CD4-positive, alpha-beta memory T cell (primary cell): ENCODE data around the gene MLLT6. TPM values are rescaled to one million over a fixed set of nuclear protein-coding genes. Genes with fewer than 3 reads are reported as not detected.

Experiments
- CTCF ChIA-PET: fragments of 350-600 bp; sonication (Branson Sonifier 250); formaldehyde crosslinking; loops from one replicate; lab custom pipeline; 2021; ENCODE audit warnings: inconsistent platforms; ENCODE audit not compliant: partially characterized antibody; lab: Charles Lee
- POLR2A ChIA-PET: fragments of 350-600 bp; sonication (Branson Sonifier 250); formaldehyde crosslinking; loops from one replicate; lab custom pipeline; 2021; ENCODE audit not compliant: partially characterized antibody; lab: Charles Lee
- DNase-seq, 5 donors: peaks; one replicate each; pipeline versions ENCODE4 v3.0.0 to v3.0.0-alpha.2; 2020 to 2022; ENCODE audit warnings: mixed read lengths in 1 of 5
- H3K27ac ChIP-seq: one replicate; pipeline ENCODE4 v1.7.0; 2013; ENCODE audit warnings: low read depth, low read length
- H3K27me3 ChIP-seq: 2 replicates; pipeline ENCODE4 v1.7.0; 2013; ENCODE audit warnings: mild to moderate bottlenecking, low read length, moderate library complexity; ENCODE audit not compliant: insufficient read depth
- H3K36me3 ChIP-seq: 2 replicates; pipeline ENCODE4 v1.7.0; 2013; ENCODE audit warnings: mild to moderate bottlenecking, low read length, moderate library complexity; ENCODE audit not compliant: insufficient read depth
- H3K4me1 ChIP-seq: 2 replicates; pipeline ENCODE4 v1.7.0; 2013; ENCODE audit warnings: mild to moderate bottlenecking, low read length, moderate library complexity; ENCODE audit not compliant: insufficient read depth
- H3K4me3 ChIP-seq, 2 donors: one replicate each; pipeline ENCODE4 v1.7.0; 2013; ENCODE audit warnings: low read length in 2 of 2, mild to moderate bottlenecking in 1 of 2
- H3K9me3 ChIP-seq, 2 donors: one replicate each; pipeline ENCODE4 v1.7.0; 2013; ENCODE audit warnings: low read length in 2 of 2, control low read depth in 1 of 2; ENCODE audit not compliant: control insufficient read depth in 1 of 2
- H3K27ac Mint-ChIP-seq, 7 donors: one replicate each; pipeline ENCODE4 v1.8.0; 2020 to 2021; ENCODE audit warnings: mixed read lengths in 7 of 7, mild to moderate bottlenecking in 6 of 7, inconsistent platforms in 3 of 7, moderate library complexity in 3 of 7
- H3K27me3 Mint-ChIP-seq, 2 donors: one replicate each; pipeline ENCODE4 v1.8.0; 2020 to 2021; ENCODE audit warnings: mixed read lengths in 2 of 2
- H3K36me3 Mint-ChIP-seq, 2 donors: one replicate each; pipeline ENCODE4 v1.8.0; 2020 to 2021; ENCODE audit warnings: mixed read lengths in 2 of 2, inconsistent platforms in 1 of 2, mild to moderate bottlenecking in 1 of 2
- H3K4me1 Mint-ChIP-seq, 4 donors: one replicate each; pipeline ENCODE4 v1.8.0; 2020 to 2021; ENCODE audit warnings: mixed read lengths in 4 of 4, mild to moderate bottlenecking in 1 of 4
- H3K4me3 Mint-ChIP-seq, 8 donors: one replicate each; pipeline ENCODE4 v1.8.0; 2020 to 2021; ENCODE audit warnings: mixed read lengths in 8 of 8, mild to moderate bottlenecking in 7 of 8, moderate library complexity in 6 of 8, inconsistent platforms in 3 of 8
- H3K9me3 Mint-ChIP-seq, 8 donors: one replicate each; pipeline ENCODE4 v1.8.0; 2020 to 2021; ENCODE audit warnings: mixed read lengths in 8 of 8, mild to moderate bottlenecking in 5 of 8, inconsistent platforms in 3 of 8, moderate library complexity in 1 of 8
- intact Hi-C: fragments of 100-400 bp; cut with micrococcal nuclease; formaldehyde crosslinking; loops from one replicate; pipeline ENCODE4 v1.15.1; 2023
- polyA plus RNA-seq, 2 donors: library from polyadenylated mRNA; unstranded; fragments of 300-500 nt; fragmentation: Illumina TruSeq; gene quantifications; one replicate each; pipeline ENCODE4 v1.2.3, GENCODE V29; 2021
- total RNA-seq, 2 experiments: library from RNA; stranded (reverse); gene quantifications; one replicate each; pipeline ENCODE4 v1.2.3, GENCODE V29; 2021

MLLT6 gene
- total and polyA plus RNA-seq, 4 experiments from 2014 or later, result 3.0 to 505 (median 254) TPM

- Mint-ChIP-seq H3K27me3 (peaks cover 23 to 32% of the 10 kb centered on the region in 2 donors), H3K36me3 (no peaks in the 10 kb centered on the region), H3K4me1 (peaks cover 0 to 2% (median 0%) of the 10 kb centered on the region in 4 donors), H3K9me3 (no peaks in the 10 kb centered on the region), H3K4me3 (no peak overlapping the region), H3K27ac (no peak overlapping the region)
- POLR2A ChIA-PET, result no interaction called here
- Histone ChIP-seq H3K9me3 (no peaks in the 10 kb centered on the region), H3K4me3 (no peak overlapping the region), H3K27ac (no peak overlapping the region), H3K36me3 (no peaks in the 10 kb centered on the region), H3K4me1 (no peaks in the 10 kb centered on the region), H3K27me3 (no peaks in the 10 kb centered on the region)
- intact Hi-C loops, result no loop called here
- DNase-seq, result no peak
- CTCF ChIA-PET, result interaction anchor here (1.0 to 1.9 kb wide), 2 partner anchors 15 to 102 kb away, joined by 3 to 5 read pairs; no protein-coding TSS in a partner anchor
These were observed 44.7 kb upstream of the MLLT6 start for GRCh38 chr17:38660097-38661025.

- ChIA-PET POLR2A (interaction anchor here (1.3 kb wide), 1 partner anchor 41 kb away, joined by 3 read pairs; no protein-coding TSS in a partner anchor), CTCF (interaction anchor here (1.0 to 8.0 kb wide), 7 partner anchors 8 to 104 kb away, joined by 3 to 121 read pairs (median 4); no protein-coding TSS in a partner anchor)
- no peaks in the 10 kb centered on the region for H3K27me3 ChIP-seq
- no peak overlapping the region for H3K4me3 ChIP-seq
- DNase-seq, result peak in 2 of 5 donors; percentile 15 to 17
- H3K36me3 ChIP-seq, result no peaks in the 10 kb centered on the region
- H3K36me3 Mint-ChIP-seq, result no peaks in the 10 kb centered on the region
- H3K9me3 ChIP-seq, result no peaks in the 10 kb centered on the region
- no peaks in the 10 kb centered on the region for H3K4me1 ChIP-seq
- H3K4me3 Mint-ChIP-seq, result no peak overlapping the region
- peaks cover 0 to 5% (median 0%) of the 10 kb centered on the region in 4 donors for H3K4me1 Mint-ChIP-seq
- H3K27ac Mint-ChIP-seq, result no peak overlapping the region
- no peak overlapping the region for H3K27ac ChIP-seq
- intact Hi-C loops, result loop anchor here (1.0 kb wide), 1 partner anchor 171 kb away; no protein-coding TSS in a partner anchor
- peaks cover 21 to 34% of the 10 kb centered on the region in 2 donors for H3K27me3 Mint-ChIP-seq
- no peaks in the 10 kb centered on the region for H3K9me3 Mint-ChIP-seq
These were observed 41.8 kb upstream of the MLLT6 start for GRCh38 chr17:38663125-38663751.

- peaks cover 24 to 41% of the 10 kb centered on the region in 2 donors for H3K27me3 Mint-ChIP-seq
- peak overlapping the region in 1 of 7 donors; percentile 50 for H3K27ac Mint-ChIP-seq
- intact Hi-C loops, result loop anchor here (1.0 kb wide), 1 partner anchor 172 kb away; no protein-coding TSS in a partner anchor
These were observed 41.0 kb upstream of the MLLT6 start for GRCh38 chr17:38663964-38664644.

GRCh38 chr17:38667099-38667786 lies 37.8 kb upstream of the MLLT6 start:
- Histone ChIP-seq H3K27me3 (peaks cover 20% of the 10 kb centered on the region), H3K36me3 (no peaks in the 10 kb centered on the region), H3K4me3 (no peak overlapping the region), H3K4me1 (no peaks in the 10 kb centered on the region), H3K9me3 (no peaks in the 10 kb centered on the region), H3K27ac (no peak overlapping the region)
- Mint-ChIP-seq H3K27ac (no peak overlapping the region), H3K4me1 (peaks cover 0 to 8% (median 1%) of the 10 kb centered on the region in 4 donors), H3K9me3 (no peaks in the 10 kb centered on the region), H3K27me3 (peaks cover 41 to 50% of the 10 kb centered on the region in 2 donors), H3K36me3 (no peaks in the 10 kb centered on the region), H3K4me3 (no peak overlapping the region)
- CTCF ChIA-PET, result interaction anchor here (0.9 to 8.0 kb wide), 11 partner anchors 10 to 240 kb away, joined by 3 to 121 read pairs (median 6); no protein-coding TSS in a partner anchor
- intact Hi-C loops, result loop anchor here (1.0 kb wide), 2 partner anchors 109 to 244 kb away; no protein-coding TSS in a partner anchor
- POLR2A ChIA-PET, result interaction anchor here (0.9 to 1.4 kb wide), 4 partner anchors 38 to 109 kb away, joined by 3 to 4 read pairs (median 4); partner anchors contain the start of gene MLLT6
- DNase-seq, result peak; percentile 43 to 57 (median 51)

More at GRCh38 chr17:38663964-38664644, 41.0 kb upstream of the MLLT6 start:
- no peaks in the 10 kb centered on the region for H3K36me3 ChIP-seq
- H3K27ac ChIP-seq, result no peak overlapping the region
- no peaks in the 10 kb centered on the region for H3K9me3 Mint-ChIP-seq
- DNase-seq, result no peak
- no peak overlapping the region for H3K4me3 ChIP-seq
- POLR2A ChIA-PET, result interaction anchor here (1.3 kb wide), 1 partner anchor 40 kb away, joined by 3 read pairs; no protein-coding TSS in a partner anchor
- H3K9me3 ChIP-seq, result no peaks in the 10 kb centered on the region
- CTCF ChIA-PET, result interaction anchor here (1.0 to 8.0 kb wide), 10 partner anchors 7 to 315 kb away, joined by 3 to 121 read pairs (median 4); no protein-coding TSS in a partner anchor
- H3K4me1 Mint-ChIP-seq, result peaks cover 0 to 5% (median 0%) of the 10 kb centered on the region in 4 donors
- H3K27me3 ChIP-seq, result peaks cover 5% of the 10 kb centered on the region
- H3K4me1 ChIP-seq, result no peaks in the 10 kb centered on the region
- no peaks in the 10 kb centered on the region for H3K36me3 Mint-ChIP-seq
- no peak overlapping the region for H3K4me3 Mint-ChIP-seq

GRCh38 chr17:38667787-38668122 lies 37.3 kb upstream of the MLLT6 start:
- H3K4me3 Mint-ChIP-seq, result no peak overlapping the region
- Histone ChIP-seq H3K36me3 (no peaks in the 10 kb centered on the region), H3K27me3 (peaks cover 20% of the 10 kb centered on the region), H3K4me1 (no peaks in the 10 kb centered on the region), H3K27ac (no peak overlapping the region), H3K4me3 (no peak overlapping the region), H3K9me3 (no peaks in the 10 kb centered on the region)
- intact Hi-C loops, result loop anchor here (1.0 kb wide), 2 partner anchors 109 to 244 kb away; no protein-coding TSS in a partner anchor
- H3K36me3 Mint-ChIP-seq, result no peaks in the 10 kb centered on the region
- DNase-seq, result no peak
- ChIA-PET CTCF (interaction anchor here (0.7 to 8.0 kb wide), 13 partner anchors 10 to 241 kb away, joined by 3 to 121 read pairs (median 3); no protein-coding TSS in a partner anchor), POLR2A (interaction anchor here (1.0 to 1.4 kb wide), 3 partner anchors 67 to 110 kb away, joined by 3 to 4 read pairs (median 4); no protein-coding TSS in a partner anchor)
- peaks cover 42 to 50% of the 10 kb centered on the region in 2 donors for H3K27me3 Mint-ChIP-seq
- peaks cover 0 to 10% (median 1%) of the 10 kb centered on the region in 4 donors for H3K4me1 Mint-ChIP-seq
- H3K9me3 Mint-ChIP-seq, result no peaks in the 10 kb centered on the region
- no peak overlapping the region for H3K27ac Mint-ChIP-seq

- H3K27ac Mint-ChIP-seq, result no peak overlapping the region
- H3K4me1 ChIP-seq, result no peaks in the 10 kb centered on the region
- H3K4me3 ChIP-seq, result no peak overlapping the region
- no peaks in the 10 kb centered on the region for H3K9me3 Mint-ChIP-seq
- H3K4me1 Mint-ChIP-seq, result peaks cover 0 to 10% (median 1%) of the 10 kb centered on the region in 4 donors
- H3K27ac ChIP-seq, result no peak overlapping the region
- no peaks in the 10 kb centered on the region for H3K9me3 ChIP-seq
- no peaks in the 10 kb centered on the region for H3K36me3 Mint-ChIP-seq
- no peak overlapping the region for H3K4me3 Mint-ChIP-seq
- no peak for DNase-seq
- peaks cover 24% of the 10 kb centered on the region for H3K27me3 ChIP-seq
- H3K27me3 Mint-ChIP-seq, result peaks cover 38 to 47% of the 10 kb centered on the region in 2 donors
- CTCF ChIA-PET, result interaction anchor here (1.0 to 8.0 kb wide), 7 partner anchors 8 to 110 kb away, joined by 3 to 121 read pairs (median 3); no protein-coding TSS in a partner anchor
- no peaks in the 10 kb centered on the region for H3K36me3 ChIP-seq
- intact Hi-C loops, result no loop called here
- POLR2A ChIA-PET, result interaction anchor here (1.1 kb wide), 1 partner anchor 112 kb away, joined by 3 read pairs; no protein-coding TSS in a partner anchor
These were observed 35.6 kb upstream of the MLLT6 start for GRCh38 chr17:38669520-38669919.
